HPDE6-E6E7 (cell line): ENCODE measurements around the gene TSFM.

Experiments used
- DNase-seq: peaks from one replicate; pipeline ENCODE4 v3.0.0; 2011; ENCODE audit warnings: missing footprints; ENCODE audit errors: extremely low spot score

Gene TSFM

DNA sequence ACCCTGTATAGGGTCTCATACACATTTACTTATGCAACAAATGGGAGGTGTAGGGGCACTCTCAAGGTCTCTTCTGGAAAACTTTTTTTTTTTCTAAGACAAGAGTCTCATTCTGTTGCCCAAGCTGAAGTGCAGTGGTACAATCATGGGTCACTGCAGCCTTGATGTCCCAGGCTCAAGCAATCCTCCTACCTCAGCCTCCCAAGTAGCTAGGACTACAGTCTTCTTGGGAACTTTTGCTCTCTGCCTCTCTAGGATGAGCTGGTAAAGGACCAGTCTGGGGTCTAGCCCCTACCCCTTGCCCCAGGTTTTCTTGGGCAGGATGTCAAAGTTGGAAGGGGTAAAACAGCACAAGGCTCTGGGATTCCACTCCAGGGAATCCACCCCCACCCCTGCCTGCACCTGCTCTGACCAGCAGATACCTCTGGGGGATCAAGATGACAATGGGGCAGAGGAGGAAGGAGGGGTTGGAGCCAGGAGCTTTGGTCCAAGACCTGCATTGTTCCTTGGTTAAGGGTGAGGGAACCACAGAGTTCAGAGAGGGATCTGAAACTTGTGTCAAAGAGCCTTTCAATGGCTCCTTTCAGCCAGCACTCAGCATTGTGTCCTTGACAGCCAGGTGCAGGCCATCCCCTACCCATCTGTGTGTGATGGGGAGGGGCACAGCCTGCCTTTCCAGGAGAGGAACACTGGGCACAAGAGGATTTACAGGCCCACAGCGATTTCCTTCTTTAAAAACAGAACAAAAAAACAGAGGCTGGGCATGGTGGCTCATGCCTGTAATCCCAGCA is 51.7 kb downstream of the TSFM start:
- DNase-seq: no peak

DNA sequence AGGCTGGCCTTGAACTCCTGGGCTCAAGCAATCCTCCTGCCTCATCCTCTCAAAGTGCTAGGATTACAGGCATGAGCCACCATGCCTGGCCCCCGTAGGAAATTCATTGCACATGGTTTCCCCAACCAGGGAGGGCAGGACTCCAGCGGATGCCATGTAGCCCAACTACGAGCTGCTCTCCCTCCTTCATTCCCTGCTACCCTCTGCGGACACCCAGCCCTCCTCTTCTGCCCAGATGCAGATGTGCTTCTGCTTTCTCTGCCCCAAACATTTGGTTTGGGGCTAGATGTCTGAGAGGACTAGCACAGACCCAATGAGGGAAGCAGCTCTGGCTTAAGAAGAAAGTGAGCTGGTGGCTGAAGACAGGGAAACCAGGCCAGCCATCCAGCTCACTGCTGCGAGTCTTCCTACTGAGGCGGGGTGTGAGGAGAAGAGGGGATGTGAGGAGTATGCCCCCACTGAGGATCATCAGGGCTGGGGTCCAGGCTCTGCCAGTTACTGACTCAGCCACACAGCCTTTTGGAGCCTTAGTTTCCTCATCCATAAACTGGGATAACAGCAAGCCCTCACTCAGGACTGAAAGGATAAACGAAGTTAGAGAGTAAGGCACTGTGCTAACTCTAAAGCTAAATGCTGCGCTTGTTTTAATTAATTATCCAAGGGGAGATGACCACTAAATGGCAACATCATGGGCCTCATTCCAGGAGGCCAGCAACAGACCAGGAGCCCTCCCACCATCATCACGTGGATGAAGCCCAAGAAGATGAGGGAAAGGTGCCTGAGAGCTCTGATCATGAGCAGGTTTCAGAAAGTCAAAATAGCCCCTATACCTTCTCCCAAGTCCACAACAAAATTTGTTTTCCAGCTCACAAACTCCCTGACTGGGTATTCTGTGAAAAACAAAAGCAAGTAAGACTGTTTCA is 53.0 kb downstream of the TSFM start:
- DNase-seq: no peak

DNA sequence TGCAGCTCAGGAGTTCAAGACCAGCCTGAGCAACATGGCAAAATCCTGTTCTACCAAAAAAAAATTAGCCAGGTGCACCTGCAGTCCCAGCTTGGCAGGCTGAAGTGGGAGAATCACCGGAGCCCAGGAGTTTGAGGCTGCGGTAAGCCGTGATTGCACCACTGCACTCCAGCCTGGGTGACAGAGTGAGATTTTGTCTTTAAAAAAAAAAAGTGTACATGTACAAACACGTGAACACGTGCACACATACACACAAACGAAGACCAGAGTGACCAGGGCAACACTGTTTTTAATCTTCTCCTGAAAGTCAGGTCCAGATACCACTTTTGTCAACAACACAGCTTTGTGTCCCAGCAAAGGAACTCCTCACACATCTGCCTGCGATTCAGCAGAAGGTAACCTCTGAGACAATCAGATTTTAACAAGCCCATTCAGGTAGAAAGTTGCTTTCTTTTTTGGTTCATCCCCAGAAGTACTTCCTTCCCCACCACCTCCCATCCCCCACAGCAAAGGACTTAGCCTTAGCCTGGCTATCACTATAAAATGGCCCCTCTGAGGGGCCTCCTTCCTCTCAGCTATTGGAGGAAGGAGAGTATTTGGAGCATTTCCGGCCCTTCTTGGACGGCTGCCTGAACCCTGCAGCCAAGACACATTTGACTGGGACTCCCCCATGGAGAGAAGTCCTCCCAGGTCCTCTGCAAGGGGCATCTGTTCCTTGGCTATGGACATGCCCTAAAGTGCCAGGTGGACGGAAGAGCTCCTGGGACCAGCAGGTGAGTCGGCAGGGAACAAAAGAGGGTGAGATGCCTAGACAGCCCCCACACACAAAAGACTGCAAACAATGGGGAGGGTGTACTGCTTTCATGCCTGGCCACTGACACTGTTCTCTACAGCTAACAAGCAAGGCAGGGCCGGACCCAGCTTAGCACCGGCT is 54.1 kb downstream of the TSFM start:
- DNase-seq: peak; percentile 43

DNA sequence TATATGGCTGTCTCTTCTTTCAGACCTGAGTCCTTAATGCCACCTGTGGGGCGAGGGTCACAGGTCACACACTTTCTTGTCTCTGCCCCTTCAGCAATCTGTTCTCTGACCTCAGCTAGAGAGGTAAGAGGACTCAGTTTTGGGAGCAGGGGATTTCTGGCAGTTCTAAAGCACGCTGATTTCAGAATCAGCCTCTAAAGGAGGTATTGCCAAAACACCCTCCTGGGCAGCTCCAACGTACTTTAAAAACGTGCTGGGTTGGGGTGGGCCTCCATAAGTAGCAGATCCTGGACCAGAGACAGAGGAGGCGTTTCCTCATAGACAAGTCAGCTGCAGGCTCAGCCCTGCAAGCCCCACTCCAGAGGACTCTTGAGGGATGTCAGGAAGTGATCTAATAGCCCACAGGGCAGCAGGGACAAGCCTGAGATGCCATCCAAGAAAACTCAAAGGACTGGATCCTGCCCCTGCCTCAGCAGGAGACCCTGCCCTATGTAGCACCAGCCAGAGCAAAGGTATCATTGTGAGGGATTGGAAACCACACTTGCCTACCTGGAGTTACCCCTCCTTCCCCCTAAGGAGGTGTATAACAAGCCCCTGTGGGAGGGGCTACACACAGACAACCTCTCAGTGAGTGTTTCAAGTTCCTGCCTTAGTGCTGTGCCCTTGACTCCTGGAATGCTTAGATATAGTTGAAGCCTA is 55.4 kb downstream of the TSFM start:
- DNase-seq: peak; percentile 34

DNA sequence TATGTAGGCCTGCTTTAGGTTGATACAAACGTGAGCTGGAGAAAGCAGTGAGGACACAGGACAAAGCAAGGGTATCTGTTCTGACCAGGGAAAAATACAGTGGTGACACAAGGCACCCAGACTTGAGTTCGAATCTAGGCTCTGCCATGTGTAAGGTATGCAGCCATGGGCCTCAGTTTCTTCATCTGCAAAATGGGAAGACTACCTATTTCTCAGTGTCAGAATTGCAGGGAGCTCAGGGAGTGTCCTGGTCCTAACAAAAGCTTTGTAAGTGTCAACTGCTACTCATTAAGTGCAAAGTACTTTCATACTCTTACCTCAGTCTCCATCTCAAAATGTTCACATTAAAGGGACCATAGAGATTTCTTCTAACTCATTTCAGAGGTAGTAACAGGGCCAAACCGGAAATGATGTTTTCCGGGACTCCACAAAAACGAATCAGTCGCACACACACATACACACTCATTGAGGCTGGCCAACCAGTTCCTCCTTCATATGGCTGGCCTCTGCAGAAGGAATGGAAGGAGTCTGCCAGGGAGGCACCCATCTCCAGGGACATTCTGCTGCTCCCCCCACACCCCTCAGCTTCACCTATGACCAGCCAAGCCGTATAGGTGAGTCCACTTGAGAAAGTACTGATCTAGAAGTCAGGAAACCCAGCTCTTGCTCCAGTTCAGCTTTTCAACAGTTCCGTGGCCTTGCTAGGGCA is 56.2 kb downstream of the TSFM start:
- DNase-seq: no peak

DNA sequence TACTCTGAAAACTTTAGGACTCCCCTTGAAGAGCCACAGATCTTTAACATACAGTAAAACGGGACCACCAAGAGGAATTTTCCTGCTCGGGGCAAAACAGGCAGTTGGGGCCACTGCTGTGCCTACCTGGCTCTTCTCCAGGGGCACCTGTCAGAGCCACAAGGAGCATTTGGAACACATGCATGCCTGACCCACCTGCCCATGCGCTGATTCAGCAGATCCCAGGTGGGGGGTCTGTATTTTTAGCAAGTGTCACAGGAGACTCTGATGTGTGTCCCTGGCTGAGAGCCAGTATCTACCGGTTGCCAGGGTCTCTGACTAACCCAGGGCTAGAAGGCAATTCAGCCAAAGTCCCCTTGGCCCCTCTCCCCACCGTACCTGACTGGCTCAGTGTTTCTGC is 57.4 kb downstream of the TSFM start:
- no peak for DNase-seq

DNA sequence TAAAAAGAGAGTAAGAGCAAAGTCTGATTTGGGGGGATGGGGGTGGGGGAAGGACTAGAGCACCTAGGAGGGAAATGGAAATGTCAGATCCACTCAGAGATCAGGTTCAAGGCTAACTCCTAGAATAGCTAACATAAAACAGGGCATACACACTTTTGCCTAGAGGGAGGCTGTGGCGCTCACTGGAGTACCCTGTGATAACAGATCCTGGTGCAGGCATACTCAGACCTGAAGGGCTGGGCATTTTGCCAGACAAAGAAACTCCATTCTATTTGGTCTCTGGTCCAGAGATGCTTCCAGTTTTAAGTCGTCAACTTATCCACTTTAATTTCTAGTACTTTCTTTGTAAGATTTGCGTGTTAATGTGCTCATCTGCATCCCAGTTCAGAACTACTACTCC is 58.1 kb downstream of the TSFM start:
- no peak for DNase-seq

DNA sequence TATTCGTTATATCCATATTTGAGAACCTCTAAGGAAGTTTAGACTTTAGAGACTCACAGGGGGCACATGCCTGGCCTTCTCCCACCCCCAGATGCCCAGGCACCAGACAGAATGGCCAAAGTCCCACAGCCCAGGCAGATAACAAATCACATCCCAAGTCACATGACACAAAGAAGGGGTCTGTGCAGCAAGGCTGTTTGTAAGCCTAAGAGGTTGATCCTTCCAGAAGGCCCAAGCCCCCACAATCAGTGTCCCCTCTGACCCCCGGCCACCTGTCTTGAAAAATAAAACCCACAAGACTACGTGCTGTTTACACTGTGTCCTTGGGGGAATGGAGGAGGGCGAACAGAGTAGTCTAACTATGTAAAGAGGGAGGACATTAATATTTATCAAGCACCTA is 58.9 kb downstream of the TSFM start:
- DNase-seq: no peak

DNA sequence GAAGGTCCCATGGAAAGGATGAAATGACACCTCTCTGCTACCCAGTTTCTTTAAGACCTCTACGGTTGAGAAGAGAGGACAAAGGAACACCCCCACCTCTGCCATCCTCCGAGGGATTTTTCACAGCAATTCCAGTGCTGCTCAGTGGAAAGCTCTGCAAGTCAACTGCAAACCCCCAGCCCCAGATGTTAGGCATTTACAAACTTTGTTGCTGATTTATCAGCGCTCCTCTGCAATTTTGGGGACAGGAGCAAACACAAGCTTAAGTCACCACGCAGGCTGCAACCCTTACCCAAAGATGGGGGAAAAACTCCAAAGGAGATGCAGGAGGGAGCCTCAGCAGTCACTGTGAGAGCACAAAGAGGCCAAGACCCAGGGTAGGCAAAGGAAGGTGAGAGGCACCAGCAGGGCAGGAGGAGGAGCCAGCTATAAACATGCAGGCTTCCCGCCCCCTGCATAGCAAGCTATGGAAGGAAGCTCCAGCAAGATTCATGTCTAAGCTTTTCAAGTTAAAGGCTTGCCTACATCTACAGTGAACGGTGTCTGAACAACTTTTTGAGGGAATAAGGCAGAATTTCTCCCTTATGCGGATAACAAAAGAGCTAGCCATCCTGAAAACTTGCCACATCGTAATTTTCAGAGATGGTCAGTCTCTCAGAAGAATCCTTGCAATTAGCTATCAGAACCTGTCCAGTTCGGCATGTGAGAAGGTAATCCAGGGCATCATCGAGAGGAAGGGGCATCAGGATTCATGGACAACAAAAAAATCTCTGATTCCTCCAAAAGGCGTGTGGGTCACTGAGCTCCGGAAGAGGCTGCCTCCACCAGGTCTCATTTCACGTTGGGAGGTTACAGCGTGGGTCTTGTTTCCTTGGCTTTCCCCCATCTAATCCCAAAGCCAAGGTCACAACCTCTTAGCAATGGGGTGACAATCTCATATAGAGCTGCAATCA is 60.0 kb downstream of the TSFM start:
- DNase-seq: no peak

DNA sequence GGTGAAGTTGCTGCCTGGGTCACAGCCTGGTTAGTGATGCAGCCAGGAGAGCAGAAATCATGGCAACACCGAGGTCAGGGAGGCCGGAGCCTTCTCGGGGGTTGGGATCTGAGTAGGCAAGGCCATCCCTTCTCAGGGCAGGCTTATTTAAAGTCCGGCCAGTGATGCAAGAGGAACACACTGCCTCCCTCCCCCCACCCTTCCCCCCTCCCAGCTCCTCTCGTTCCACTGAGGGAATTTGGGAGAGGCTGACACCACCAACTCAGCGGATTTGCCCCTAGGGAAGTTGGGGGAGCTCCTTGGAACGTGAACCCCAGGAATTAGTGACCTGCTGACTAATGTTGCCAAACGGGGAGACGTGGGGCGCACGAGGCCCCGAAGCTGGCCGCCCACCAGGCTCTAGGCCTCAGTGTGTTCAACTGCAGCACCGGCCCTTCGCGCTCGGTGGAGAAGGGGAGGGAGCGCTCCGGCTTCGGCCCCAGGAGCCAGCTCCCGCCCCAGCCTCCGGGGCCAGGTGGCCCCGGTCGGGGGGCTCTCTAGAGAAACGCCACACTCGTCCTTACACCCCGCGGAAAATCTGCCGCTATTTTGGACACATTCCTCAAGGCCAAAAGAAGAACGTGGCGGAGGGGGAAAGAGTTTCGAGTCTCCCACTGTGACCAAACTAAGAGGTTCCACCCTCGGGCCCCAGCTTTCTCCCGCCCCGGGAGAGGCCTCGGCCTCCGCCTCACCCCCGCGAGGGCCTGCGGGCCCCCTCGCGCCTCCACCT is 62.3 kb downstream of the TSFM start:
- no peak for DNase-seq

DNA sequence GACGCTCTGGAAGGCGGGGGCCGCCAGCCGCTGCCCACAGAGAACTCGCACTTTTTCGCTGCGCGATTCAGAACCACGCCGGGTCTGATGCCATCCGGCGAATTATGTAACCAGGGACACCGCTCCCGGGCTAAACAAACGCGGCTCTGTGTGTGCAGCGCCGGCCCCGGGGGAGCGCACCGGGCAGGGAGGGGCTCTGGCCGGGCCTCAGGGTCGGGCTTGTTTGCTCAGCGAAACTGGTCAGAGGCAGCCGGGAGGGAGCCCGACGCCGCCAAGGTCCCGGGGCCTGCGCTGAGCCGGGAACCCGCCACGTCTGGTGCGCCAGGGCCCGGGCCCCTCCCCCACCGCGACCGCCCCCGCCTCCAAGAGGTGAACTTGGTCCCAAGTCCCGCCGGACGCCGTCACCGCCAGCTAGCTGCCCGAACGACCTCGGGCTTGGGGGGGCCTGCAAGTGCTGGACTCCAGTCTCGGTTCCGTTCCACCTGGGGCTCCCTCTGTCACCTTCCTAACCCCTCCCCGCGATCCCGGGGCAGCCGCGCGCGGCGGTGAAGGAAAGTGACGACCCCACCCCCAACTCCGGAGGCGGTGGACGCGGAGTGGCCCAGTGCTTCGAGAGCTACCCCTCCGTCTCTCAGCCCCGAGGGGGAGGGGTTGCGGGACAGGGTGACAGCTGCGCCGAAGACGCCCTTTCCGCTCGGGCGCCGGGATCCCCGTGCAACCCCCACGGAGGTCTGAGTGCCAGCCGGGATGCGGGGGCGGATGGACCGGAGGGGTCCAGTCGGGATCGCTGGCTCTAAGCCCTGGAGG is 63.1 kb downstream of the TSFM start:
- peak; percentile 35 for DNase-seq

DNA sequence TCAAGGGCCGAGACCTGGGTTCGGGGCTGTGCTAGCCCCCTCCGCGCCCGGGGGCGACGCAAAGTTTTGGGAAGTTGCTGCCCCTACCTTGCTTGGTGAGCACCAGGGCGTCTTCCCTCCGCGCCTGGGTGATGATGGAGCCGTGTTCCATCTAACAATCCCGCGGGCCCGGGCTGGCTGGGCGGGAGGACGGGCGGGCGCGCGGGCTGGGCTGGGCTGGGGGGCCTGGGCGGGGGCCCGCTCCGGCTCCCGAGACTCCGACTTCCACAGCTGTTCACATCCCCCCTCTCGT is 63.6 kb downstream of the TSFM start:
- no peak for DNase-seq

DNA sequence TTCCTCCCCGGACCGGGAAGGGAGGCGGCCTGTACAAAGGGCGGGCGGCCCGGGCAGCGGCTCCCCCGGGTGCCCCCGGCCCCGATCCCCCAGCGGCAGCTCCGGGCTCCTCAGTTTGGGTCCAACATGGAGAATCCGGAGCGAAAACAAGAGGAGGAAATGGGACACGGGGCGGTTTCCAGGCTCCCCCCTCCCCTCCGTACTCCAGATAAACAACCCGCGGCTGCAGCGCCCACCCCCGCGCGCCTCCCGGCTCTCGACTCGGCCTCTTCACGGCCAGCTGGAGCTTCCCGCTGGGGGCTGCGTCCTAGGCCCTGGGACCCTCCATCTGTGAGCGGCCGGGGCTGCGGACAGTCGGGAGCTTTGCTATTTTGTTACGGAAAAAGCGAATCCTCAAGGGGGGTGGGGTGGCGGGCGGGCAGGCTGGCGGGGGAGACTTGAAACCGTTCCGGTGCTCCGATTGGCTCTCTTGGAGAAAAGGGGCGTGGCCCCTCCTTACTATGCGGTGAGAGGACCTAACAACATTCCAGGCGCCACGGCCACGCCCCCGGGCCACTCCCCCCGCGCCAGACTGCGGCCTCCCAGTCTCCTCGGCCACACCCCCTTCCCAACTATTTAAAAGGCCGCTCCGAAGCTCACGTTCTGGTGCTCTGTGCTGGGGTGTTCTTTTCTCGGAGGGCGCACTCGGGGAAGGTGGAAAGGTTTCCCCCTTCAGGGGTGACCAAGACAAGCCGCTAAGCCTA is 64.2 kb downstream of the TSFM start, which contains the start of gene CTDSP2:
CTDSP2 (minus strand) TSS at position 153 of the 743 bp plus-strand sequence. CDS start 294 bp downstream, outside the sequence.
- peak; percentile 99 for DNase-seq
